ENCODE measurements around the gene ATL1. TPM values are rescaled to one million over a fixed set of nuclear protein-coding genes. Genes with fewer than 3 reads are reported as not detected.

ATL1 gene
- total and polyA plus RNA-seq, 7 donors, result 3.2 to 22.5 (median 9.1) TPM

GRCh38 chr14:50669441-50669986, 109.6 kb downstream of the ATL1 start:
- peaks cover 0 to 4% (median 0%) of the 10 kb centered on the region in 4 donors for H3K36me3 ChIP-seq
- no peaks in the 10 kb centered on the region for H3K27me3 ChIP-seq
- H3K9me3 ChIP-seq, result no peaks in the 10 kb centered on the region
- 89 to 92% methylated on average over 4 of the region's 4 CpGs for WGBS, 2 donors
- H3K4me3 ChIP-seq, result no peak overlapping the region
- no peak for DNase-seq
- intact Hi-C loops (cut with DNase I), result loop anchor here (5.0 to 10.0 kb wide), 3 partner anchors 105 to 357 kb away; partner anchors contain the start of genes ATL1, DMAC2L and L2HGDH
- H3K4me1 ChIP-seq, result peaks cover 0 to 20% (median 17%) of the 10 kb centered on the region in 4 donors
- peak overlapping the region in 3 of 4 donors; percentile 97 to 100 (median 97) for H3K27ac ChIP-seq
- TF ChIP-seq POLR2A (IDR thresholded peaks at IDR 0.05) (no peak), EP300 (IDR thresholded peaks at IDR 0.05) (no peak), POLR2AphosphoS5 (IDR thresholded peaks at IDR 0.05) (no peak)
- TF ChIP-seq, protein P1, sequence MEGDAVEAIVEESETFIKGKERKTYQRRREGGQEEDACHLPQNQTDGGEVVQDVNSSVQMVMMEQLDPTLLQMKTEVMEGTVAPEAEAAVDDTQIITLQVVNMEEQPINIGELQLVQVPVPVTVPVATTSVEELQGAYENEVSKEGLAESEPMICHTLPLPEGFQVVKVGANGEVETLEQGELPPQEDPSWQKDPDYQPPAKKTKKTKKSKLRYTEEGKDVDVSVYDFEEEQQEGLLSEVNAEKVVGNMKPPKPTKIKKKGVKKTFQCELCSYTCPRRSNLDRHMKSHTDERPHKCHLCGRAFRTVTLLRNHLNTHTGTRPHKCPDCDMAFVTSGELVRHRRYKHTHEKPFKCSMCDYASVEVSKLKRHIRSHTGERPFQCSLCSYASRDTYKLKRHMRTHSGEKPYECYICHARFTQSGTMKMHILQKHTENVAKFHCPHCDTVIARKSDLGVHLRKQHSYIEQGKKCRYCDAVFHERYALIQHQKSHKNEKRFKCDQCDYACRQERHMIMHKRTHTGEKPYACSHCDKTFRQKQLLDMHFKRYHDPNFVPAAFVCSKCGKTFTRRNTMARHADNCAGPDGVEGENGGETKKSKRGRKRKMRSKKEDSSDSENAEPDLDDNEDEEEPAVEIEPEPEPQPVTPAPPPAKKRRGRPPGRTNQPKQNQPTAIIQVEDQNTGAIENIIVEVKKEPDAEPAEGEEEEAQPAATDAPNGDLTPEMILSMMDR (IDR thresholded peaks at IDR 0.05), result no peak

DNA sequence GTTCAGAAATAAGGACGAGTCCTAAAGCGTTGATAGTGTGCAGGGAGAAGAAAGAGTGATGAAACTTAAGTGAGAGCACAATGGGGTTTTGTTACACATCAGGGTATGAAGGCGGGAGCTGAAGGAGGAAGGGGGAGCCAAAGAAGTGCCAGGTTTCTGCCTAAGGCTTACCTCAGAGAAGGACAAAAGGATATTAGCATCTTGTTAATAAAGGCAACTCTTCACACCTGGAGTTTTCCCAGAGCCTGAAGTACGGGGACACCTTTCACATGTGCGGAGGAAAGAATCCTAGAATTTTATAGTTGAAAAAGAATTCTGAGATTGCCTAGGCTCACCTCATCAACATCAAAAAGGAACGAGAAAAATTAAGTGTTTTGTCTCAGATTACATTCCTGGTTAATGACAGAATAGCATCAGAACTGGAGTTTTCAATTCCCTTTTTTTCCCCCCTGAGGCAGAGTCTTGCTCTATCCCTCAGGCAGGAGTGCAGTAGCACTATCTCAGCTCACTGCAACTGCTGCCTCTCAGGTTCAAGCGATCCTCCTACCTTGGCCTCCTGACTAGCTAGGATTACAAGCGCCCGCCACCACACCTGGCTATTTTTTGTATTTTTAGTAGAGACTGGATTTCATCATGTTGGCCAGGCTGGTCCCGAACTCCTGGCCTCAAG, 110.4 kb downstream of the ATL1 start:
- Histone ChIP-seq H3K4me1 (peaks cover 0 to 20% (median 15%) of the 10 kb centered on the region in 4 donors), H3K27ac (no peak overlapping the region), H3K36me3 (no peaks in the 10 kb centered on the region), H3K4me3 (no peak overlapping the region), H3K9me3 (no peaks in the 10 kb centered on the region), H3K27me3 (no peaks in the 10 kb centered on the region)
- no peak for DNase-seq
- 90 to 93% methylated on average over 10 of the region's 10 CpGs for WGBS, 2 donors
- TF ChIP-seq POLR2AphosphoS5 (IDR thresholded peaks at IDR 0.05) (no peak), EP300 (IDR thresholded peaks at IDR 0.05) (no peak), POLR2A (IDR thresholded peaks at IDR 0.05) (no peak)
- TF ChIP-seq, protein P1 (IDR thresholded peaks at IDR 0.05), result no peak
- intact Hi-C loops (cut with DNase I), result no loop called here

DNA sequence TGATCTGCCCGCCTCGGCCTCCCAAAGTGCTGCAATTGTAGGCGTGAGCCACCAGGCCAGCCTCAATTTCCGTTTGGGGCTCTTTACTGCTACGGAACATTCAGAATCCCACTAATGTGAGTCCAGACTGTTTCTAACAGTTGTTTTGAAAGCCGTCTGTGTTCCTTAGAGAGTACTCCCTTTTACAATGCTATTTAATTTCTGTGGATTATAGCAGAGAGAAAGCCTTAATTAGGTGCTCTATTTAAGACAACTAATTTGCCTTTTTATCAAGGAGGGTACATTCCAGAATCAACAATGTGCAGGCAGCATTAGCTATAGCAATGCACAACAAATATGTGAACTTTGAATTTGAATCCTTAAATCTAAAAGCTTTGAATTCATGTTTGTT, 110.9 kb downstream of the ATL1 start:
- no peaks in the 10 kb centered on the region for H3K27me3 ChIP-seq
- TF ChIP-seq POLR2AphosphoS5 (IDR thresholded peaks at IDR 0.05) (no peak), POLR2A (IDR thresholded peaks at IDR 0.05) (no peak), EP300 (IDR thresholded peaks at IDR 0.05) (no peak)
- TF ChIP-seq, protein P1 (IDR thresholded peaks at IDR 0.05), result no peak
- peaks cover 0 to 16% (median 11%) of the 10 kb centered on the region in 4 donors for H3K4me1 ChIP-seq
- DNase-seq, result no peak
- no peaks in the 10 kb centered on the region for H3K36me3 ChIP-seq
- no peaks in the 10 kb centered on the region for H3K9me3 ChIP-seq
- H3K4me3 ChIP-seq, result no peak overlapping the region
- no peak overlapping the region for H3K27ac ChIP-seq
- intact Hi-C loops (cut with DNase I), result no loop called here
- WGBS, 2 donors, result 91% methylated on average over 6 of the region's 6 CpGs

- 86 to 88% methylated on average over 2 of the region's 2 CpGs for WGBS, 2 donors
- TF ChIP-seq POLR2A (IDR thresholded peaks at IDR 0.05) (no peak), EP300 (IDR thresholded peaks at IDR 0.05) (no peak), POLR2AphosphoS5 (IDR thresholded peaks at IDR 0.05) (no peak)
- TF ChIP-seq, protein P1 (IDR thresholded peaks at IDR 0.05), result no peak
These were observed 115.7 kb downstream of the ATL1 start for GRCh38 chr14:50675597-50675996.

More at GRCh38 chr14:50675597-50675996, 115.7 kb downstream of the ATL1 start:
- Histone ChIP-seq H3K36me3 (no peaks in the 10 kb centered on the region), H3K9me3 (no peaks in the 10 kb centered on the region), H3K27ac (no peak overlapping the region), H3K4me1 (peaks cover 0 to 9% (median 0%) of the 10 kb centered on the region in 4 donors), H3K27me3 (no peaks in the 10 kb centered on the region), H3K4me3 (no peak overlapping the region)
- intact Hi-C loops (cut with DNase I), result no loop called here
- no peak for DNase-seq

All from sigmoid colon (tissue), 7 donors.